ENCODE measurements around the gene MISP. TPM values are rescaled to one million over a fixed set of nuclear protein-coding genes. Genes with fewer than 3 reads are reported as not detected.

Gene MISP
- total and polyA plus RNA-seq, 9 of the 15 experiments (the other 6 are each of a cell fraction or from before 2014, with no cell fraction given) = 0.04 to 0.29 (median 0.05) TPM; not detected in 5

- TF ChIP-seq ZBTB11 (CRISPR knock-in tag; IDR thresholded peaks at IDR 0.05) (peak in 1 of 3 experiments; percentile 20; a peak in 1 of 6 replicates), HDAC2 (IDR thresholded peaks at IDR 0.05) (0 out of 2 replicates have a peak, but pooled peaks have one; percentile 55), ZNF277 (CRISPR knock-in tag; IDR thresholded peaks at IDR 0.05; ENCODE audit: borderline replicate concordance) (no peak), ZSCAN32 (CRISPR knock-in tag; IDR thresholded peaks at IDR 0.05) (peak; percentile 85), PML (IDR thresholded peaks at IDR 0.05; ENCODE audit: low read length) (peak; percentile 3; the same call in 1 of the 2 replicates), CREBBP (IDR thresholded peaks at IDR 0.05; ENCODE audit: low read depth, low read length) (no peak), PKNOX1 (IDR thresholded peaks at IDR 0.05) (peak; percentile 98), THAP12 (CRISPR knock-in tag; IDR thresholded peaks at IDR 0.05) (peak; percentile 29; the same call in 1 of the 2 replicates), OTX1 (CRISPR knock-in tag; IDR thresholded peaks at IDR 0.05) (no peak), NR4A1 (CRISPR knock-in tag; IDR thresholded peaks at IDR 0.05) (no peak; the same call in 1 of the 2 replicates), NR4A1 (tag; IDR thresholded peaks at IDR 0.05) (peak; percentile 71; the same call in 1 of the 2 replicates), CBX5 (IDR thresholded peaks at IDR 0.05; ENCODE audit: borderline replicate concordance, low read depth) (no peak)
- TF ChIP-seq, protein P1, sequence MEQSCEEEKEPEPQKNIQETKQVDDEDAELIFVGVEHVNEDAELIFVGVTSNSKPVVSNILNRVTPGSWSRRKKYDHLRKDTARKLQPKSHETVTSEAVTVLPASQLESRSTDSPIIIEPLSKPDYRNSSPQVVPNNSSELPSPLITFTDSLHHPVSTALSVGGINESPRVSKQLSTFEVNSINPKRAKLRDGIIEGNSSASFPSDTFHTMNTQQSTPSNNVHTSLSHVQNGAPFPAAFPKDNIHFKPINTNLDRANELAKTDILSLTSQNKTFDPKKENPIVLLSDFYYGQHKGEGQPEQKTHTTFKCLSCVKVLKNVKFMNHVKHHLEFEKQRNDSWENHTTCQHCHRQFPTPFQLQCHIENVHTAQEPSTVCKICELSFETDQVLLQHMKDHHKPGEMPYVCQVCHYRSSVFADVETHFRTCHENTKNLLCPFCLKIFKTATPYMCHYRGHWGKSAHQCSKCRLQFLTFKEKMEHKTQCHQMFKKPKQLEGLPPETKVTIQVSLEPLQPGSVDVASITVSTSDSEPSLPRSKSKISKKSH (CRISPR knock-in tag; IDR thresholded peaks at IDR 0.05) = no peak
- TF ChIP-seq, protein P2, sequence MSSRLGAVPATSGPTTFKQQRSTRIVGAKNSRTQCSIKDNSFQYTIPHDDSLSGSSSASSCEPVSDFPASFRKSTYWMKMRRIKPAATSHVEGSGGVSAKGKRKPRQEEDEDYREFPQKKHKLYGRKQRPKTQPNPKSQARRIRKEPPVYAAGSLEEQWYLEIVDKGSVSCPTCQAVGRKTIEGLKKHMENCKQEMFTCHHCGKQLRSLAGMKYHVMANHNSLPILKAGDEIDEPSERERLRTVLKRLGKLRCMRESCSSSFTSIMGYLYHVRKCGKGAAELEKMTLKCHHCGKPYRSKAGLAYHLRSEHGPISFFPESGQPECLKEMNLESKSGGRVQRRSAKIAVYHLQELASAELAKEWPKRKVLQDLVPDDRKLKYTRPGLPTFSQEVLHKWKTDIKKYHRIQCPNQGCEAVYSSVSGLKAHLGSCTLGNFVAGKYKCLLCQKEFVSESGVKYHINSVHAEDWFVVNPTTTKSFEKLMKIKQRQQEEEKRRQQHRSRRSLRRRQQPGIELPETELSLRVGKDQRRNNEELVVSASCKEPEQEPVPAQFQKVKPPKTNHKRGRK (tag; IDR thresholded peaks at IDR 0.05) = no peak
Measured at GRCh38 chr19:796692-797527, 46.0 kb downstream of the MISP start, which contains the start of gene PTBP1 (continued).
